Measurements from ENCODE around the gene CTBP2.

The CTBP2 gene

DNA sequence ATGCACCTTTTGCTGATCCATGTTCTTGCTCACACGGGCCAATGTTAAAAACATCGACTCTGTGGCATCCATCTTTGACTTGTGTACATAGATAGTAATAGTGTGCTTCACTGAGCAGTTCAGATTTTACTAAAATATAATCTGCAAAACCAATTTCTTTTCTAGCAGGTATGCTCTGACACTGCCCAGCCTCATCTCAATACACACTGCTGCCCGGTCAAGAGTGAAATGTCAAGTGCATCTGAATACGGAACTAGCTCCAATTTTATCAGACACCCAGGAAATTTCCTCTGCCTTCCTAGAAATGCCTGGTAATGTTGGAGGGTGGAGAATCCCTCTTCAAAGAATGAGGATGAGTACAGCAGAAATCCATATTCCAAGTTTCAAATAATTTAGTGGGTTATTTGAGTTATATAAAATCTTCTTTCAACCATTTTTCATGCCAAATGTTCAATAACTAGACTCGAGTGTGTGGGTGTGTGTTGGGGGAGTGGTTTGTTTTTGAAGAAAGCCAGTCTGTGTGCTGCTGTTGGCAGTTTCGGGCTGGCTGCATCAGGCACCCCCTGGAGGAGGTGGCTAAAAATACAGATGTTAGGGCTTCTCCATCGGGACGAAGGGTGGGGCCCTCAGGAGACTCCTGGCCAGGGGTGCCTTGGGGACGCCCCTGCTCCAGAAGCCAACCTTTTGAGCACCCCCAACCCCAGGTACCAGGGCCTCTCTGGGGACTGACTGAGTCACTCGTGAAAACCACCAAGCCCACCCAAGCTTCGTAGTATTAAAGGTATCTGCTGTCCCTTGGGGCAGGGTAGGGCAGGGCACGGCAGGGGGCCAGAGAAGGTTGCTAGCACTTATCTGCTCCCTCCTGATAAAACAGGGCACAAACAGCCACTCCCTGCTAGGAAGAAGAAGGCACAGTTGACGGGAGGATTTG, 15.4 kb downstream of the CTBP2 start:
- DNase-seq (ENCODE audit: low read depth in 3 of 3), result no peak

DNA sequence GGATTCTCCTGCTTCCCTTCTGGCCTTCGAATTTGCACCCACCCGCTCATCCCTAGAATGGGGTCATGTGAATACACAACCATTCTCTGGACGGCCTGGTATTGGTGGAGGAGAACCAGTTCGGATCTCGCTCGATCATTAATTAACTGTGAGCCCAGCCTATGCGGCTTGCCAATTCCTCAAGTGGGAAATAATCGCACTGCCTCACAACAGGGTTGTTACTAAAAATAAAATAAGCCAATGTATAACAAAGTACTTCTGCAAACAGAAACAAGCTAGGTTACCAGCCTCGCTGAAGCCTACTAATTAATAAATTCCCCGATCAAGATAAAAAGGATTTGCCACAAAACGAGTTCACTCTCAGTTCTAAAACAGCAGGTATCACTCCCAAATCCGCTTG, 16.2 kb downstream of the CTBP2 start:
- DNase-seq (ENCODE audit: low read depth in 3 of 3), result no peak

DNA sequence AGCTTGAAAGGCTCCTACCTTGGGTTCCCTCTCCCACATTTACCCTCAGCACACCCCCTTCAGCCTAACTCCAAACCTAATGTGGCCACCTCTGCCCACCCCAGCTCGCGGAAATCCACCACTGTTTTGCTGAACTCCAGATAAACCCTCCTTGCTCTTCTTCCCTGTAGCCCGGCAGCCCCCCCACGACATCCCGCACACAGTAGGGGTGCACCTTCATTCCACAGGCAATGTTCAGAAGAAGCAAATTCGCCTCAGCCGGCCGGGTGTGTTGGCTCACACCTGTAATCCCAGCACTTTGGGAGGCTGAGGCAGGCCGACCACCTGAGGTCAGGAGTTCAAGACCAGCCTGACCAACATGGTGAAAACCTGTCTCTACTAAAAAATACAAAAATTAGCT, 17.4 kb downstream of the CTBP2 start:
- DNase-seq (ENCODE audit: low read depth in 3 of 3), result no peak

DNA sequence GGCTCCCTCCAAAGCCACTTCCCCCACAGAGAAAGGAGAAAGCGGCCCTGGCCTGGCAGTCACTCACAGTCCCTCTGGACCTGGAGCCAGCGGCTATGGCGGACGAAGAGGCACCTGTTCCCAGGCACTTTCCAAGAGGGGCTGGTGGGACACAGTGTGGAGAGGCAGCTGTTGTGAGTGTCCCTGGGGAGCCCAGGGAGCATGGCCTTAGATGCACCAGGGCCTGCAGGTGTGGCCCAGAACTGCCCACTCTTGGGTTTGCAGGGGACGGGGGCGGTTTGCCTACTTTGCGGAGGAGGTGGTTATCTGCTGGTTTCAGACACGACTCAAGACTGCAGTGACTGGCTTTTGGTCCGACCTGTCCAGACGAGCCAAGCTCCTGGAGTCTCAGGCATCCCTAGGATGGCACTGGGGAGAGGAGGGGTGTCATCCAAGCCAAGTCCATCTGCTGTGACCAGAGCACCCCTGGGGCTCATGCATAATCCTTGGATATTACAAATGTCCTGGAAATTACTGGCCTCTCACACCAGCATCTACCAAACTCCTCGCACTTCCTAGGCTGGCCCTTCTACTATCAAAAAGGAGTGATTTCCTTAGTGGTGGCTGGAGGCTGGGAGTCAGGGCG, 18.4 kb downstream of the CTBP2 start:
- no peak for DNase-seq (ENCODE audit: low read depth in 3 of 3)

DNA sequence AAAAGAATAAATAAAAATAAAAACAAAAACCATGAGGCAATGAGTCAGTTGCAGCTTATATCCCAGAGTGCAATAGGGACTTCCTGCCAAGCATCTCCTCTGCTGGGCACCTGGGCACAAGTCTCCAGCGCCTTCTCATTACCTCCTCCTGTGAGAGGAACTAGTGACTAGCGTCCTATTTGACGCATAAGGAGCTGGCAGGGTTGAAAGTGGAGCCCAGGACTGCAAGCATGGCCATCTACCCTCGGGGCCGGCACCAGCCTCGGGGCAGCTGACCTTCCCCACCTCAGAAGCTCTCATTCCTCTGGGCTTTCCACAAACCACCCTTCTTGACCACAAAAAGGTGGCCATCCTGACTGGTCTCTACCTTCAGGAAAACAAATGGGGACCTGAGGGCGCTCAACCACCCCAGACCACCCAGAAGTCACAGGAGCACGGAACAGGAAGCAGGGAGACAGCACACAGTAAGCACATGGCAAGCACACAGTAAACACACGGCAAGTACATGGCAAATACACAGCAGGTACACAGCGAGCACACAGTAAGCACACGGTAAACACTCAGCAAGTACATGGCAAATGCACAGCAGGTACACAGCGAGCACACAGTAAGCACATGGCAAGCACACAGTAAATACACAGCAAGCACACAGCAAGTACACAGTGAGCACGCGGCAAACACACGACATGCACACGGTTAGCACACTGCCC, 19.1 kb downstream of the CTBP2 start:
- DNase-seq (ENCODE audit: low read depth in 3 of 3), result no peak

DNA sequence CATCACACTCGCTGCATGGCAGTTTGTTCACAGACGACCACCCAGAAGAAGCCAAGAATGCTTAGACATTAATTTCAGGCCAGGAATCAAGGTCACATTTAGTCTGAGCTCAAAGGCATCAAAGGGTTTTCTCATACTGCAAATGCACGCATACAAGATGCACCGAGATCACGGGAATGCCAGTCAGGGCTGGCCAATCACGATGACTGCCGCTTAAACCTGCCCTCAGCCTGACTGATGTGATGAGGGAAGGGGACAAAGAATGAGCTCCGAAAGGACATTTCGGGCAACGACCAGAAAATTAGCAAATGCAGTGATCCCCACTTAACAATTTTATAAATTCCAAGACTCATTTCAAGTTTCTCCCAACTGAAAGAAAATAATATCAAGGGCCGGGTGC, 20.2 kb downstream of the CTBP2 start:
- DNase-seq (ENCODE audit: low read depth in 3 of 3), result no peak

DNA sequence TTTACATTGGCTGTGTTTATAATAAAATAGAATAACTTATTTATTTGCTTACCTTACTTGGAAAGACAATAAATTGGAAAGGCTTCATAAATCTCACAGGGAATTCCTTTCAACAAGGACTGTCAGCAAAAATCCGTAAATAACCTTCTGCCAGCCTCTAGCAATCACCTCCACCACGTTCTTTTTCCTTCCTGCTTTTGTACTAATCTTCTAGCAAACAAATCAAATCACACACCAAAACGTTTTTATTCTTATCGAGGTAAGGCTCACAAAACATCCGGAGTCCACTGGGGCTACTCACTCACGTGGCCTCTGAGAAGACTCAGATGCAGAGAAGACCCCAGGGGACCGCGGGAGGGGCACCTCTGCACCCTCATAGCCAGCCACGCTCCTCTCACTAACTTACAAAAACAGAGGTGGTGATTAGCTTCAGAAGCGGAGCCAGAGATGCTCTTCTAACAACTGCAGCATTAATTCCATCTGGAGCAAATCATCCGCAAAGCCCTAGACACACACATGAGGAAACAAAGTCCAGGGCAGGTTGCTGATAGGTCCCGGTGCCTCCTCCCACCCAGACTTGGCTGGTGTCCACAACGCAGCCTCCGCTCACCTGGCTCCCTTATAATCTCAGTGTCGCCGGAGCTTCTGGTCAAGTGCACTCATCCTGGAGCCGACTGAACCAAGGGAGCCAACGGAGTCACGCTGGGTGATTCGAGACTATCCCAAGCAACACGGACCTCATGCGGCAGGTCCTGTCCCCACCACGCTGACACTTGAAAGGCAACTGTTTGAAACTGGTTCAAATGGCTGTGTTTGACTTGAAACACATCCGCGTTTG, 22.5 kb downstream of the CTBP2 start:
- DNase-seq (ENCODE audit: low read depth in 3 of 3), result no peak

DNA sequence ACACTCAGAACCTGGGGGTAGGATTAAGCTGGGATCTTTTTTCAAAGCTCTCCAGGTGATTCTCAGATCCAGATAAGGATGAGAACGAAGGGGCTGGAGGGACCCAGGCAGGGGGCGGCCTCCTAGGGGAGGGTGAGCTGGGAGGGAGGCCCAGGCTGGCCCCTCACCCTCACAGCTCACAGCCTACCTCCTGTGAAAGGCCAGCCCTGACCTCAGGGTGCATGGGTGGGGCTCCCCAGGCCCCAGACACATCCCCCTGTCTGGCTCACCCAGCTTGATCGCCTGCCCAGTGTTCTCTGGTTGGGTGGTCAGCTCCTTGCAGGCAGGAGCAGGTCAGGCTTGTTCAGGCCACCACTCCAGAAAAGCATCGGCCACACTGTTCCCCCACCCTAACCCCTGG, 24.3 kb downstream of the CTBP2 start:
- DNase-seq (ENCODE audit: low read depth in 3 of 3), result no peak

DNA sequence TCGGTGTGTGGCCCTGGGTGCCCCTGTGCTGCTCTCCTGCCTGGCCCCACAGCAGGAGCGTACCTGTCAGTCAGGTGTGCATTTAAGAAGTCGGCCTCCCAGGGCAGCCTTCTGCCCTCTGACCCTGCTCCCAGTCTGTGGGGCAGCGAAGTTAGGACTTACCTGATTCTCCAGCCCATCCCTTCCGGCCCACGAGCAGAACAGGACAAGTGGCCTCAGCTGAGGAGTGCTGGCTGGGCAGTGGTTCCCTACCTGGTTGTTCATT, 24.7 kb downstream of the CTBP2 start:
- DNase-seq (ENCODE audit: low read depth in 3 of 3), result no peak

DNA sequence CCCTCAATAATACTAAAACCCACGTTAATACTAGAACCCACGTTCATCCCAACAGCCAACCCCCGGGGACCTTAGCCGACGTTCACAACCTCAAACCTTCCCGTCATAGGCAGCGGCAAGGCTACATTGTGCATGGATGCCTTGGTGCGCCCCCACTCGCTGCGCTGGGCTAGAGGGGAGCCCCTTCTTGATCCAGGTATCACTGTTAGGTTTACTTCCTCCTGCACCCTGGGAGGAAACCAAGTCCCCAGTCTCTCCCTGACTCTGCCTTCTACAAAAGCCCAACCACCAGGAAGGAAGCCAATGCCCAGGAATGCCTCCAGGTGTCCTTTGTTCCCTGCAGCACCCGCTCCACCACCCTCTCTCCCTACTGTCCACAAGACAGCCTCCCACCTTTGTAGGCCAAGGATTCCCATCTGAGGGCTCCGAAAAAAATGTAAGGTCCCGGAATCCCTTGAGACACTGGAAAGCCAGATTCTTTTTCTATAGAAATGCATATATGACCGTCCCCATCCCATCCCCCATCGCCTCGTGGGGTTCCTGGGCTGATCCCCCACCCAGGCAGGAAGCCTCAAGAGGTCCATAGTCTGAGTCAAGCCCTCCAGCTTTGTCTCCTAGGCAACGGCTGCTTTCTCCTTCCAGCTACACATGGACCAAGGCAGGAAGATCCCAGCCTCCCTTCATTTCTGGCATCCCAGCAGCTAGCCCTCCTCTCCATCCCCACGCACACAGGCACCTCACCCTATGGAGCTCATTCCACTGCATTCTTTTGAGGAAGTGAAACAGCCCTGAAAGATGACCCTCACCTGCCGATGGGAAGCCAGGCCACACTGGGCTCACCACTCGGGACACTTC, 25.2 kb downstream of the CTBP2 start:
- no peak for DNase-seq (ENCODE audit: low read depth in 3 of 3)

DNA sequence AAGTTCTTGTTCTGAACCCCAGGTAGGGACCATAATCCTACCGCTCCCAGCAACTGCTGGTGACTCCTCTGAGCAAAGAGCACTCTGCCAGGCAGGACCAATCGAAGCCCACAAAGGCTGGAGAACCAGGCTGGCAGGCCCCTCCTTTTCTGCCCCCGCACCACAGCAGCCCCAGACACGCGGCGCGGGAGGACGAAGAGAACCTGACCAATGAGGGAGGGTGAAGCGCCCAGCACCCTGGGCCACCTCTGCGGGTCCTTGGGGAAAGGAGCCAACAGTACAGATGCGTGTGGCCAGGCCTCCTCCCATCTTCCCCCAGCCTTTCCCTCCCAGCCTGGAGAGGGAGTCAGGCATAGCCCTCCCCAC, 25.9 kb downstream of the CTBP2 start:
- DNase-seq (ENCODE audit: low read depth in 3 of 3), result no peak

DNA sequence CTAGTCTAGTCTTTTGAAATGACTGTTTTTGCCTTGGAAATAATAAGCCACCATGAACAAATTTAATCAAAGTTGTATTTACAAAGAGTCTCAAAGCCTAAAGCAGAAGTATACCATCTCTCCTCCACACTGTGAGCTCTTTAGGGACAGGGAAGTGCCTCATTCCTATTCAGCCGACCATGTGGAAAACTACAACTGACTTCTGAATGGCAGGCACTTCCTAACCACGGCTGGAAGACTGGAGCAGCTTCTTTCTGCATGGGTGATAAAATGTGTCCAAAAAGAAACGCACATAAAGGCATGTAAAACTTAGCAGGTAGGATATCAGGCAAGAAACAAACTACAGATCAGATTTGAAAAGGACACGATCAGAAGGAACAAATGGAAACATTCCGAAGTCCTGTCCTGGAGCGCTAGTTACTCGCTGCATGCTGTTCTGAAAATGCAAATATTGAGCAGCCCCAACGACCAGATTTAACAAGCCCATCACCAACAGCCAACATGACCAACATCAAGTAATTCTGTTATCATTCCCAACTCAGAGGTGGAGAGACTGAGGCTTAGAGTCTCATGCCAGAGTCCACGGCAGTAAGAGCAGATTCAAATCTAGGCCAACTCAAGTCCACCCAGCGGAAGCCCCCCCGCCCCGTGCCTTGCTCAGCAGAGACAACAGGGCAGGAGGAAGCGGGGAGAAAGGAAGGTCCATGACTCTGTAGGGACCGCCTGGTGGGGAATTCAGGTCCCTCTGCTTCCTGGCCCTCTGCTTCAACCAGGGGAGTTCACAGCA, 26.5 kb downstream of the CTBP2 start:
- no peak for DNase-seq (ENCODE audit: low read depth in 3 of 3)

DNA sequence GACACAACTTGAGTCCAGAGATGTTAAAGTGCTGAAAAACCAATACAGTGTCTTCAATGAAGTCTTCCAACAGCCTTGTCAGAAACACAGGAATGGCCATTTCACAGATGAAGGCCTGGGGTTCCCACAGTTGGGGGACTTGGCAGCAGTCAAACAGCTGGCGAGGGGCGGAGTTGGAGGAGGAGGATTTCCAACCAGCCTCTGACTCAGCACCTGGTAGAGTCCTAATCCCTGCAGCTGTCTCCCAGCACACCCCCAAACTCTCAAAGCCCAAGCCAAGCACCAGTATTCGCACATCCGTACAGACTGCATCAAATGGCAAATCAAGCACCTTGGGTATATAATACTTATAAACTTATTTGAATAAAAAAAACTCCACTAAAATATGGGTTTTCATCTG, 28.0 kb downstream of the CTBP2 start:
- no peak for DNase-seq (ENCODE audit: low read depth in 3 of 3)

DNA sequence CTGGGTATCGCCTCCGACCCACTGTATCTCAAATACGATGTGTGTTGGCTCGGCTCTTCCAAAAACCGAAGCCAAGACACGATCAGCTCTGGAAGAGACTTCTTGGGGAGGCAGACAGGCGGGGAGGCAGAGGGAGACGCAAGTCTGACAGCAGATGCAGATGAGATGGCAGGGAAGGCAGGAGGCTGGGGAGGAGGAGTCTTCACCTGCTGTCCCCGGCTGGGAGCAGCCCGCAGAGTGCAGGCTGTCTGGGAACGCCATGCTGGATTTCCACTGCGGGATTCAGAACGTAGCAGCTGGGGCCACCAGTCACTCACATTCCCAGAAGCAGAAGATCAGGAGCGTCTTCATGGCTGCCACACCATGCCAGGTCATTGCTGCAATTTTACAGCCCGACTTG, 29.4 kb downstream of the CTBP2 start:
- no peak for DNase-seq (ENCODE audit: low read depth in 3 of 3)

DNA sequence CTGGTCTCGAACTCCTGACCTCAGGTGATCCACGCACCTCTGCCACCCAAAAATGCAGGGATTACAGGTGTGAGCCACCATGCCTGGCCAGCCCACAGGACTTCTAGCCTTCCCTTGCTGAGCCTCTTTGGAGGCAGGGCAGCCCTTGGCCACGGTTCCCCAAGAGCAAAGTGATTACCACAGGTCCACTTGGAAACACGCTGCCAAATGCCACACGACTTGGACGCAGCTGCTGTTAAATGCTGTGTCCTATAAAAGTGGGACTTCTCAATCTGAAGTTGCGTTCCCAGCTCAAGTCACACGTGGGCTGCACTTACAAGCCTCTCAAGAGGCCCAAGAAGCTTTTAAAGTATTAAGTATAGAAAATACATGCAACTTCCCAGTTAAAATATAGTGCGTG, 30.1 kb downstream of the CTBP2 start:
- no peak for DNase-seq (ENCODE audit: low read depth in 3 of 3)

DNA sequence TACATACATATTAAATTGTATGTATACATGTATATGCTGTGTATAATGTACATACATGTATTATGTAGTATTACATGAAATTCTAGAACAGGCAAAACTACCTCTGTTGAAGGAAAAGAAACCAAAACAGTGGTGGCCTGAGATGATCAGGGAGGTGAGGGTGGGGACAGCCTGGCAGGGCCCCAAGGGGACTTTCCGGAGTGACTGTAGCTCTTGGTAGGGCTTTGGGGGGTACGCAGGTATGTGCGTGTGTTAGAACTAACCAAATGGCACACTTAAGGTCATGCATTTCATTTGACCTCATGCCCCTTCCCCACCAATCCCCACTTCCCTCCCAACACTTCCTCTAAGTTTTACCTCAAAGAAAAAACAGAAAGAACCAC, 31.3 kb downstream of the CTBP2 start:
- no peak for DNase-seq (ENCODE audit: low read depth in 3 of 3)

DNA sequence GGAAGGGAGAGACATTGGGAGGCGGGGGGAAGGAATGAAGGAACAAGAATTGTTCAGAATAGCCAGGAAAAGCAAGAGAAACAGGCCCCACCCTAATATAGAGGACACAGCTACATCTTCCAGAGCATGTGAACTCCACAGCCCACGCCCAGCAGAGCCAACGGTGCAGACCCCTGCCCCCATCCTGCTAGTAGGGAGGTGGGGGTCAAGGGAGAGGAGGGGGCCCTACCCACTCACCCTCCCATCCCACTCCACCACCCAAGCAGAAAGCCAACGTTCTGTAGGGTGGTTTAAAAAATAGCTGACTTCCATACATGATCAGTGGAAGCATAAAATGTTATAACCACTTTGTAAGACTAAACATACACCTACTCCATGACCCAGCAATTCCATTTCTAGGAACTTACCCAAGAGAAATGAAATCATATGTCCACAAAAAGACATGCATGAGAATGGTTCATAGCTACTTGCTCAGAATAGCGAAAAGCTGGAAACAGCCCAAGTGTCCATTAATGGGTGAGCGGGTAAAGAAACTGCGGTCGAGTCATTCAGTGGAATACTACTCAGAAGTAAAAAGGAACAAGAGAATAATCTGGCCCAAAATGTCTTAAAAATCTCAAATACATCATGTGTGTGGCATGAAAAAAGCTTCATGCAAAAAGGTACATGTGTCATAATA, 31.8 kb downstream of the CTBP2 start:
- no peak for DNase-seq (ENCODE audit: low read depth in 3 of 3)

DNA sequence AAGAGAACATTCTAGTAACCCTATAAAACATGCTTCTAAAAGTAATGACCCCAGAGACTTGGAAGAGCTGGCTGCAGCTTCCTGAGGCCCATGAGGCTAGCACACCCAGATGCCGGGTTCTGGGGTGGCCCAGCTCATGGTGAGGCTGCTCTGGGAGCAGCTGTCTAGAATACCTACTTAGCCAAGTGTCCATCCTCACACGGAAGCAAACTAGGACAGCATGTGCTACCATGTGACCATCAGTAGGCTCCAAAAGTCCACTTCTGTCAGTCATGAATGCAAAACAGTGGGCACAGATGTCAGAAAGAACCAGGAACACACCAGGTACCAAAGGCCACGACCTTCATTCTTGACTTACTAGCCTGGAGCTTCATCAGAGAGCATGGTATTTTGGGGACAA, 32.4 kb downstream of the CTBP2 start:
- DNase-seq (ENCODE audit: low read depth in 3 of 3), result no peak

DNA sequence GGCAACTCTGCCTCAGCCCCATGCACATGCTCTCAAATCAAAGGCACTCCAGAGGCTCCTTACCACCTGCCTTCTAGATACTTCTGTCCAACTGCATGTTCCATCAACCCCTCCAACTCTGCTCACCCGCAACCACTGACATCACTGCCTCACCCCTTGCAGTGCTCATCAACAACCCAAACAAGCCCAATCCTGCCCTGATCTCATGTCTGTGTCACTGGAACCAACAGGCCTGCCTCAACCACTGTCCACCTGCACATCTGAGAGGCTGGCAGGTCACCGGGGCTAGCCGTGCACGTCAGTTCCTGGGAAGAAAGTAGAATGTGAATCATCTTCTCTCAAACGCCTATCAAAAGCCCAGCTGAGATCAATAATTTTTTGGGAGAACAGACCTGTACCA, 33.3 kb downstream of the CTBP2 start:
- no peak for DNase-seq (ENCODE audit: low read depth in 3 of 3)
